ENCODE results near the gene MDGA2.

MDGA2 gene

GRCh38 chr14:47606566-47606965, 68.8 kb downstream of the MDGA2 start:
- DNase-seq, result no peak

- DNase-seq, result no peak
These were observed 78.5 kb downstream of the MDGA2 start for GRCh38 chr14:47596860-47597259.

- DNase-seq, result no peak
These were observed 79.2 kb downstream of the MDGA2 start for GRCh38 chr14:47596232-47596631.

- DNase-seq, result no peak
These were observed 79.9 kb downstream of the MDGA2 start for GRCh38 chr14:47595552-47595951.

- DNase-seq, result no peak
These were observed 84.5 kb downstream of the MDGA2 start for GRCh38 chr14:47590767-47591495.

- DNase-seq, result no peak
These were observed 90.0 kb downstream of the MDGA2 start for GRCh38 chr14:47585447-47585846.

- DNase-seq, result no peak
These were observed 108.1 kb downstream of the MDGA2 start for GRCh38 chr14:47567273-47567672.

- DNase-seq, result no peak
These were observed 117.5 kb downstream of the MDGA2 start for GRCh38 chr14:47557894-47558293.

- no peak for DNase-seq
These were observed 120.1 kb downstream of the MDGA2 start for GRCh38 chr14:47555333-47555732.

- DNase-seq, result no peak
These were observed 125.5 kb downstream of the MDGA2 start for GRCh38 chr14:47549886-47550285.

GRCh38 chr14:47543459-47543858, 131.9 kb downstream of the MDGA2 start:
- DNase-seq, result no peak

GRCh38 chr14:47541662-47542061, 133.7 kb downstream of the MDGA2 start:
- no peak for DNase-seq

GRCh38 chr14:47539031-47539461, 136.4 kb downstream of the MDGA2 start:
- no peak for DNase-seq

- no peak for DNase-seq
These were observed 139.1 kb downstream of the MDGA2 start for GRCh38 chr14:47536341-47536740.

- DNase-seq, result no peak
These were observed 148.7 kb downstream of the MDGA2 start for GRCh38 chr14:47526591-47527244.

GRCh38 chr14:47524524-47524923, 150.9 kb downstream of the MDGA2 start:
- DNase-seq, result no peak

- DNase-seq, result no peak
These were observed 155.0 kb downstream of the MDGA2 start for GRCh38 chr14:47520382-47520781.

GRCh38 chr14:47511829-47512228, 163.6 kb downstream of the MDGA2 start:
- no peak for DNase-seq

- DNase-seq, result no peak
These were observed 165.4 kb downstream of the MDGA2 start for GRCh38 chr14:47509957-47510356.

GRCh38 chr14:47507861-47508260, 167.5 kb downstream of the MDGA2 start:
- DNase-seq, result no peak

GRCh38 chr14:47500369-47500768, 175.0 kb downstream of the MDGA2 start:
- DNase-seq, result no peak

GRCh38 chr14:47490766-47491165, 184.6 kb downstream of the MDGA2 start:
- DNase-seq, result no peak

GRCh38 chr14:47490353-47490752, 185.1 kb downstream of the MDGA2 start:
- no peak for DNase-seq

- DNase-seq, result no peak
These were observed 190.0 kb downstream of the MDGA2 start for GRCh38 chr14:47485421-47485820.

GRCh38 chr14:47483449-47483848, 192.0 kb downstream of the MDGA2 start:
- DNase-seq, result no peak
